KOPT-K1 (cell line): ENCODE results near the gene SIAH3.

Experiments
- H3K27ac ChIP-seq: fragments of 200-600 bp; sonication (generic); 2 replicates; pipeline ENCODE4 v1.5.1; 2016; ENCODE audit warnings: antibody characterized with exemption, mild to moderate bottlenecking, low read depth, low read length; ENCODE audit not compliant: poor library complexity, severe bottlenecking
- H3K36me3 ChIP-seq: fragments of 200-600 bp; sonication (generic); 2 replicates; pipeline ENCODE4 v1.5.1; 2017; ENCODE audit warnings: antibody characterized with exemption, mild to moderate bottlenecking, low read length, moderate library complexity; ENCODE audit not compliant: insufficient read depth
- H3K9me3 ChIP-seq: fragments of 200-600 bp; sonication (generic); 2 replicates; pipeline ENCODE4 v1.5.1; 2017; ENCODE audit warnings: antibody characterized with exemption, low read length, mild to moderate bottlenecking; ENCODE audit not compliant: insufficient read depth, poor library complexity, severe bottlenecking

Gene SIAH3

GRCh38 chr13:45816427-45816826 is 35.1 kb downstream of the SIAH3 start:
- H3K36me3 ChIP-seq: no peaks in the 10 kb centered on the region
- no peaks in the 10 kb centered on the region for H3K9me3 ChIP-seq
- no peak overlapping the region for H3K27ac ChIP-seq

- H3K27ac ChIP-seq: no peak overlapping the region
- no peaks in the 10 kb centered on the region for H3K9me3 ChIP-seq
- H3K36me3 ChIP-seq: no peaks in the 10 kb centered on the region
Measured at GRCh38 chr13:45812695-45813372, 38.7 kb downstream of the SIAH3 start.

GRCh38 chr13:45811891-45812694 is 39.5 kb downstream of the SIAH3 start:
- Histone ChIP-seq H3K9me3 (no peaks in the 10 kb centered on the region), H3K36me3 (no peaks in the 10 kb centered on the region), H3K27ac (no peak overlapping the region)

- H3K27ac ChIP-seq: no peak overlapping the region
- H3K9me3 ChIP-seq: no peaks in the 10 kb centered on the region
- no peaks in the 10 kb centered on the region for H3K36me3 ChIP-seq
Measured at GRCh38 chr13:45809801-45810394, 41.7 kb downstream of the SIAH3 start.

- Histone ChIP-seq H3K9me3 (no peaks in the 10 kb centered on the region), H3K36me3 (no peaks in the 10 kb centered on the region), H3K27ac (no peak overlapping the region)
Measured at GRCh38 chr13:45808925-45809324, 42.6 kb downstream of the SIAH3 start.

- no peaks in the 10 kb centered on the region for H3K9me3 ChIP-seq
- no peak overlapping the region for H3K27ac ChIP-seq
- no peaks in the 10 kb centered on the region for H3K36me3 ChIP-seq
Measured at GRCh38 chr13:45807520-45808099, 43.9 kb downstream of the SIAH3 start.

- Histone ChIP-seq H3K36me3 (no peaks in the 10 kb centered on the region), H3K9me3 (no peaks in the 10 kb centered on the region)
Measured at GRCh38 chr13:45800485-45800884, 51.1 kb downstream of the SIAH3 start.

GRCh38 chr13:45799451-45799850 is 52.1 kb downstream of the SIAH3 start:
- Histone ChIP-seq H3K9me3 (peaks cover 6% of the 10 kb centered on the region), H3K27ac (no peak overlapping the region), H3K36me3 (no peaks in the 10 kb centered on the region)

More at GRCh38 chr13:45800485-45800884, 51.1 kb downstream of the SIAH3 start:
- no peak overlapping the region for H3K27ac ChIP-seq

GRCh38 chr13:45798851-45799250 is 52.7 kb downstream of the SIAH3 start:
- Histone ChIP-seq H3K9me3 (peaks cover 12% of the 10 kb centered on the region), H3K27ac (no peak overlapping the region)

GRCh38 chr13:45796426-45797235 is 54.9 kb downstream of the SIAH3 start:
- Histone ChIP-seq H3K27ac (no peak overlapping the region), H3K9me3 (peaks cover 18% of the 10 kb centered on the region), H3K36me3 (no peaks in the 10 kb centered on the region)

More at GRCh38 chr13:45798851-45799250, 52.7 kb downstream of the SIAH3 start:
- H3K36me3 ChIP-seq: no peaks in the 10 kb centered on the region

GRCh38 chr13:45792827-45793303 is 58.7 kb downstream of the SIAH3 start:
- Histone ChIP-seq H3K9me3 (peaks cover 18% of the 10 kb centered on the region), H3K27ac (no peak overlapping the region), H3K36me3 (no peaks in the 10 kb centered on the region)

- H3K36me3 ChIP-seq: no peaks in the 10 kb centered on the region
- H3K9me3 ChIP-seq: no peaks in the 10 kb centered on the region
- no peak overlapping the region for H3K27ac ChIP-seq
Measured at GRCh38 chr13:45788011-45788410, 63.5 kb downstream of the SIAH3 start.

GRCh38 chr13:45787346-45787745 is 64.2 kb downstream of the SIAH3 start:
- no peaks in the 10 kb centered on the region for H3K36me3 ChIP-seq
- H3K27ac ChIP-seq: no peak overlapping the region
- H3K9me3 ChIP-seq: no peaks in the 10 kb centered on the region

GRCh38 chr13:45786293-45786920 is 65.1 kb downstream of the SIAH3 start:
- Histone ChIP-seq H3K9me3 (no peaks in the 10 kb centered on the region), H3K36me3 (no peaks in the 10 kb centered on the region), H3K27ac (no peak overlapping the region)
